Left colon (tissue), 2 donors: ENCODE results near the gene SERAC1. TPM values are rescaled to one million over a fixed set of nuclear protein-coding genes. Genes with fewer than 3 reads are reported as not detected.

Experiments used
- ATAC-seq: fragments of 200-7000 bp; cut with Tn5 transposase; one replicate; pipeline ENCODE4 v1.9.1; 2020; ENCODE audit warnings: mild to moderate bottlenecking, moderate library complexity
- DNase-seq, 2 donors: peaks; one replicate each; pipeline ENCODE4 v3.0.0-alpha.2; 2020
- intact Hi-C, 2 donors: fragments of 100-400 bp; cut with DNase I in 1 of 2; cut with micrococcal nuclease in 1 of 2; formaldehyde crosslinking; loops; one replicate each; pipeline versions ENCODE4 v1.11.2 to v1.14.0; 2022; cut with DNase I, micrococcal nuclease
- total RNA-seq, 2 donors: library from RNA; stranded (reverse); fragmentation: NEBNext Ultra II Directional; extraction: Animal tissue kit (Norgen Biotek cat#: 25700); gene quantifications; one replicate each; pipeline ENCODE4 v1.2.1, GENCODE V29; 2021
- donor health status: DM: no; HTN: no; CAD: no.
- donor health status: DM: yes; HTN: yes; CAD: no.

Gene SERAC1
- total RNA-seq, 2 donors from 2014 or later: 8.7 to 13.0 TPM

GRCh38 chr6:158087224-158087867 is 80.7 kb downstream of the SERAC1 start:
- ATAC-seq (no peak), DNase-seq (no peak)
- intact Hi-C loops: no loop called here

GRCh38 chr6:158086504-158087223 is 81.4 kb downstream of the SERAC1 start:
- intact Hi-C loops: no loop called here
- DNase-seq (peak; percentile 33 to 44), ATAC-seq (no peak)

GRCh38 chr6:158086054-158086503 is 82.0 kb downstream of the SERAC1 start:
- ATAC-seq (no peak), DNase-seq (no peak)
- intact Hi-C loops: no loop called here

GRCh38 chr6:158085261-158086053 is 82.6 kb downstream of the SERAC1 start:
- intact Hi-C loops: no loop called here
- ATAC-seq: no peak

GRCh38 chr6:158083455-158084325 is 84.4 kb downstream of the SERAC1 start:
- ATAC-seq (no peak), DNase-seq (no peak)
- intact Hi-C loops: no loop called here

More at GRCh38 chr6:158085261-158086053, 82.6 kb downstream of the SERAC1 start:
- DNase-seq: no peak

- intact Hi-C loops: no loop called here
- ATAC-seq: no peak
- no peak for DNase-seq
Observed at GRCh38 chr6:158081657-158081935, 86.5 kb downstream of the SERAC1 start.

GRCh38 chr6:158080849-158081656 is 87.0 kb downstream of the SERAC1 start:
- no peak for DNase-seq
- intact Hi-C loops: no loop called here
- no peak for ATAC-seq

GRCh38 chr6:158078320-158078719 is 89.7 kb downstream of the SERAC1 start:
- intact Hi-C loops: loop anchor here in 1 of 2 donors (10.0 kb wide), 1 partner anchor 94 kb away; the partner anchor contains the start of gene SYNJ2
- ATAC-seq: no peak

GRCh38 chr6:158077676-158078075 is 90.4 kb downstream of the SERAC1 start:
- ATAC-seq (no peak), DNase-seq (no peak)
- intact Hi-C loops: loop anchor here in 1 of 2 donors (10.0 kb wide), 1 partner anchor 93 kb away; the partner anchor contains the start of gene SYNJ2

More at GRCh38 chr6:158078320-158078719, 89.7 kb downstream of the SERAC1 start:
- no peak for DNase-seq

- ATAC-seq: no peak
- intact Hi-C loops: loop anchor here in 1 of 2 donors (10.0 kb wide), 1 partner anchor 92 kb away; the partner anchor contains the start of gene SYNJ2
- no peak for DNase-seq
Observed at GRCh38 chr6:158076548-158076947, 91.5 kb downstream of the SERAC1 start.

GRCh38 chr6:158073776-158074175 is 94.3 kb downstream of the SERAC1 start:
- ATAC-seq (no peak), DNase-seq (no peak)
- intact Hi-C loops: loop anchor here in 1 of 2 donors (10.0 kb wide), 1 partner anchor 89 kb away; the partner anchor contains the start of gene SYNJ2

GRCh38 chr6:158072083-158072721 is 95.9 kb downstream of the SERAC1 start:
- intact Hi-C loops: loop anchor here in 1 of 2 donors (10.0 kb wide), 1 partner anchor 87 kb away; the partner anchor contains the start of gene SYNJ2
- DNase-seq: peak; percentile 56 to 74
- peak; percentile 53 for ATAC-seq

GRCh38 chr6:158071121-158072082 is 96.7 kb downstream of the SERAC1 start:
- intact Hi-C loops: loop anchor here in 1 of 2 donors (10.0 kb wide), 1 partner anchor 87 kb away; the partner anchor contains the start of gene SYNJ2

GRCh38 chr6:158070513-158070912 is 97.5 kb downstream of the SERAC1 start:
- intact Hi-C loops: loop anchor here in 1 of 2 donors (10.0 kb wide), 1 partner anchor 86 kb away; the partner anchor contains the start of gene SYNJ2
- ATAC-seq (no peak), DNase-seq (no peak)

More at GRCh38 chr6:158071121-158072082, 96.7 kb downstream of the SERAC1 start:
- no peak for DNase-seq
- no peak for ATAC-seq

GRCh38 chr6:158069800-158070195 is 98.3 kb downstream of the SERAC1 start:
- ATAC-seq: no peak
- DNase-seq: no peak
- intact Hi-C loops: loop anchor here in 1 of 2 donors (10.0 kb wide), 3 partner anchors 65 to 305 kb away; partner anchors contain the start of gene SYNJ2
